Duodenal mucosa (tissue), 2 donors: ENCODE data around the gene KRTAP20-2.
A peak's percentile ranks its signal among the peaks of the same experiment; 100 is the strongest.

Experiments used
- H3K27ac ChIP-seq: one replicate; pipeline ENCODE4 v1.7.0; 2013; ENCODE audit warnings: low read depth, low read length
- H3K27me3 ChIP-seq, 2 donors: one replicate each; pipeline ENCODE4 v1.7.0; 2013; ENCODE audit warnings: low read length in 2 of 2, control low read depth in 1 of 2; ENCODE audit not compliant: insufficient read depth in 2 of 2, control insufficient read depth in 1 of 2
- H3K36me3 ChIP-seq, 2 donors: one replicate each; pipeline ENCODE4 v1.7.0; 2013; ENCODE audit warnings: low read length in 2 of 2, control low read depth in 1 of 2; ENCODE audit not compliant: insufficient read depth in 2 of 2, control insufficient read depth in 1 of 2
- H3K4me1 ChIP-seq, 2 donors: one replicate each; pipeline ENCODE4 v1.7.0; 2013; ENCODE audit warnings: low read length in 2 of 2, control low read depth in 1 of 2; ENCODE audit not compliant: insufficient read depth in 2 of 2, control insufficient read depth in 1 of 2
- H3K4me3 ChIP-seq, 2 donors: one replicate each; pipeline ENCODE4 v1.7.0; 2013; ENCODE audit warnings: low read length in 2 of 2, low read depth in 1 of 2
- H3K9ac ChIP-seq, 2 donors: one replicate each; pipeline ENCODE4 v1.7.0; 2013; ENCODE audit warnings: low read length in 2 of 2, low read depth in 1 of 2
- H3K9me3 ChIP-seq, 2 donors: one replicate each; pipeline ENCODE4 v1.7.0; 2013; ENCODE audit warnings: low read length in 2 of 2, control low read depth in 1 of 2; ENCODE audit not compliant: control insufficient read depth in 1 of 2

The KRTAP20-2 gene

DNA sequence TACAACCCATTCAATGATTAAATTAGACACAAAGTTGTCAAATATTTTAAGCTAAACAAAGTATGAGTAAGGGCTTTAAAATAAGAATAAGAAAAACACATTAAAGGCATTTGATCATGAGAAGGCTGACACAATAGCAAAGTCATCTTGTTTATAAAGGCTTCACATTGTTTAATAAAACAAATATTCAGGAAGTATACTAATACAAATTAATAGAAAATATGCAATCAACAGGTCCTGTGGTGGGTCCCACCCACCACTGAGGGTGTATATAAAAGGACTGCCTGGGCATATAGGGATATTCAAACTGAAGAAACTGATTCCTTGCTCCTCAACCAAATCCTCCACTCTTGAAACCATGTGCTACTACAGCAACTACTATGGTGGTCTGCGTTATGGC lies at the start of gene KRTAP20-2:
KRTAP20-2 (plus strand) TSS at position 301 of the 400 bp plus-strand sequence; CDS start at position 359, 58 bp downstream.
- H3K27ac ChIP-seq, result no peak within 1 kb of the TSS
- no peak within 1 kb of the TSS for H3K9ac ChIP-seq
- no peaks in the 10 kb centered on the region for H3K4me1 ChIP-seq
- no peaks in the 10 kb centered on the region for H3K27me3 ChIP-seq
- H3K4me3 ChIP-seq, result no peak within 1 kb of the TSS
- peaks cover 4 to 7% of the 10 kb centered on the region in 2 donors for H3K9me3 ChIP-seq
- no peaks in the 10 kb centered on the region for H3K36me3 ChIP-seq

DNA sequence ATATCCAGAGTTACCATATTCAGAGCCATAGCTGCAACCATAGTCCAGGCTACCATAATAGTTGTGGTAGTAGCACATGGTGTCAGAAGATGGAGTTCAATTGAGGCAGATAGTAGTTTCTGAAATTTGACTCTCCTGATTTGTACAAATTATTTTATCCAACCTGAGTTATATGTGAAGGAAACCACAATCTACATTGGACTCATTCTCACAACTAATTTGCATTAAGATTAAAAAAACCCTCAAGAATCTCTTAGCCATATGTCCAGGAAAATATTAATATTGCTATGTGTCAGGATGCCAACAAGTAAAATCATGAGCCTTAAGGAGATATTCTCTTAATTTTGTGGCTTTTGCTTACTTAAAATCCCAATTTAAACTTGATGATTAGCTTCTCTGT lies 44.7 kb upstream of the KRTAP20-2 start, which contains the start of gene KRTAP22-2:
KRTAP22-2 (minus strand) TSS at position 101 of the 400 bp plus-strand sequence.
- Histone ChIP-seq H3K9ac (no peak within 1 kb of the TSS), H3K9me3 (peaks cover 4 to 8% of the 10 kb centered on the region in 2 donors), H3K27ac (no peak within 1 kb of the TSS), H3K27me3 (no peaks in the 10 kb centered on the region), H3K4me1 (no peaks in the 10 kb centered on the region), H3K36me3 (no peaks in the 10 kb centered on the region), H3K4me3 (no peak within 1 kb of the TSS)

DNA sequence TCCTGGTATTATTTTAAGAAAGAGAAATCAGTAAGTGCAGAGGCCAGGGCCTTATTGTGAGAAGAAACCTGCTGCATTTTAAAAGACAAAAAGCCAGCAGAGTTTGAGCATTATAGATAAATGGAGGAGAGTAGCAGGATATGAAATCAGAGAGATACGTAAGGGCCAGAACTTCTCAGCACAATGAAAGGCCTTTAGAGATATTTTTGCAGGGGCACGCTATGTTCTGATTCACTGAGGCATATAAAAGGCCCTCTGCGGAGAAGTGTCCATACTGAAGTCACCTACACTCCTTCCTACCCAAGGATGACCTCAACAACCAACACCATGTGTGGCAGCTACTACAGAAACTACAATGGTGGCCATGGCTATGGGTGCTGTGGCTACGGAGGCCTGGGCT lies 42.9 kb upstream of the KRTAP20-2 start, which contains the start of gene KRTAP6-3:
KRTAP6-3 (plus strand) TSS at position 301 of the 400 bp plus-strand sequence; CDS start at position 307, 6 bp downstream.
- no peak within 1 kb of the TSS for H3K9ac ChIP-seq

DNA sequence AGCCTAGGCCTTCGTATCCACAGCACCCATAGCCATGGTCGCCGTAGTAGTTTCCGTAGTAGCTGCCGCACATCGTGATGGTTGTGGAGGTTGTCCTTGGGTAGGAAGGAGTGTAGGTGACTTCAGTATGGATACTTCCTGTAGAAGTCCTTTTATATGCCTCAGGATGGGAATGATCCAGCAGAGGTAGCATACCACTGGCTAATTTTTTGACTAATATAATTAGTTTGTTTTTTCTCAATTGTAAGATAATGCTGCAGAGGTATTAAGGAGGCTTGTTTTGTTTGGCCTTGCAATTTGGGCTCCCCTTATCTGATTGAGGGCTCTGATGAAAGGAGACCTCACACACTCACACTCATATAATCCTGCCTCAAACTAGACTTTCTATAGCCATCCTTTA lies 36.2 kb upstream of the KRTAP20-2 start, which contains the start of gene KRTAP6-2:
KRTAP6-2 (minus strand) TSS at position 101 of the 400 bp plus-strand sequence; CDS start at position 73, 28 bp downstream.
- Histone ChIP-seq H3K4me3 (no peak within 1 kb of the TSS), H3K4me1 (no peaks in the 10 kb centered on the region), H3K27me3 (no peaks in the 10 kb centered on the region), H3K9ac (no peak within 1 kb of the TSS), H3K36me3 (no peaks in the 10 kb centered on the region), H3K27ac (no peak within 1 kb of the TSS), H3K9me3 (peaks cover 0 to 15% of the 10 kb centered on the region in 2 donors)

More for the DNA sequence above, 42.9 kb upstream of the KRTAP20-2 start, which contains the start of gene KRTAP6-3:
- Histone ChIP-seq H3K27ac (no peak within 1 kb of the TSS), H3K27me3 (no peaks in the 10 kb centered on the region), H3K36me3 (no peaks in the 10 kb centered on the region), H3K4me1 (no peaks in the 10 kb centered on the region), H3K4me3 (no peak within 1 kb of the TSS), H3K9me3 (peaks cover 4 to 11% of the 10 kb centered on the region in 2 donors)

DNA sequence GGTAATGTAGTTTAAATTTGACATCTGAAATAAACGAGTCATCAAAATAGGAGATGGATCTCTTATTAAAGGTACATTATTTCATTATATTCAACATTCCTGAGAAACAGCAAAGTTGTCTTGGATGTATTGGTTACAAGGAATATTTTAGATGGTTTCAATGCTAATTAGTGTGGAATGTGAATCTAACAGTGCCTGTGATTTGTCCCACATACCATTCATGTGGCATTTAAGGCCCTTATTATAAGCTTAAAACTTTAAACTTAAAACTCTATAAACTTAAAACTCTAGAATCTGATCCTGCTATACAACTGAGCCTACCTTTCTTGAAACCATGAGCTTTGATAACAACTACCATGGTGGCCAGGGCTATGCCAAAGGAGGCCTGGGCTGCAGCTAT lies 34.2 kb upstream of the KRTAP20-2 start, which contains the start of gene KRTAP22-1:
KRTAP22-1 (plus strand) TSS at position 301 of the 400 bp plus-strand sequence.
- Histone ChIP-seq H3K27me3 (no peaks in the 10 kb centered on the region), H3K4me1 (no peaks in the 10 kb centered on the region), H3K36me3 (no peaks in the 10 kb centered on the region), H3K27ac (no peak within 1 kb of the TSS), H3K9ac (no peak within 1 kb of the TSS), H3K4me3 (no peak within 1 kb of the TSS), H3K9me3 (peaks cover 0 to 13% of the 10 kb centered on the region in 2 donors)

DNA sequence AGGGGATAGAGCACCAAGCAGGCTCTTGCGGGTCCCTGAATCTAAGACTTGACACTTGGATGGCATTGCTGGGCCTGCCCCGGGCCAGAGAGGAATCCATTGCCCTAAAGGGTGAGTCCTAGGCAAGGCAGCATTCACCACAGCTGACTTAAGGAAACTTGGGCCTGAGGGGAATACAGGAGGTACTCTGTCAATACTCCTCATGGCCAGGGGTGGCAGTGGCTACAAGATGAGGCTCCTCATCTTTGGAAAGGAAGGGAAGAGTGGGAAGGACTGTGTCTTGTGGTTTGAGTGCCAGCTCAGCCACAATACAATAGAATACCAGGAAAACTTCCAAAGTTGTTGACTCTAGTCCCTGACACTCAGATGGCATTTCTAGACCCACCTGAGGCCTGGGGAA lies 29.0 kb upstream of the KRTAP20-2 start:
- Histone ChIP-seq H3K27me3 (no peaks in the 10 kb centered on the region), H3K36me3 (no peaks in the 10 kb centered on the region), H3K9me3 (peaks cover 0 to 20% of the 10 kb centered on the region in 2 donors), H3K9ac (no peak overlapping the region), H3K27ac (no peak overlapping the region), H3K4me3 (no peak overlapping the region), H3K4me1 (no peaks in the 10 kb centered on the region)

DNA sequence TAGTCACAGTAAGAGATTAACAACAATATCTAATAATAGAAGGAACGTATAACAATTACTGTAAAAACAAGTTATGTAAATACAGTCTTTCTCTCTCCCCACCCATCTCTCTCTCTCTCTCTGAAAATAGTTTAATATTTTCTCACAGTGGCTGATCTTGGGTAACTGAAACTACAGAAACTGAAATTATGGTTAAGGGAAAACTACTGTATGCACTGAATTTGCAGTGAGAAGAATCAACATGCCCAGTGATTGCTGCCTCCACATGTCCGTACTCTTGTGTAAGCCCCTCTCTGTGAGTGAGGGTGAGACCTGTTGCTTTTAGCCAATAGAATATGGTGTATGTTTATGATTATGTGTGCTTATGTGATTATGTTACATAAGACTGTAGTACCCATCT lies 22.9 kb upstream of the KRTAP20-2 start:
- Histone ChIP-seq H3K4me1 (no peaks in the 10 kb centered on the region), H3K4me3 (no peak overlapping the region), H3K36me3 (no peaks in the 10 kb centered on the region), H3K9ac (no peak overlapping the region), H3K9me3 (peaks cover 0 to 37% of the 10 kb centered on the region in 2 donors), H3K27me3 (no peaks in the 10 kb centered on the region), H3K27ac (peak overlapping the region; percentile 6)

DNA sequence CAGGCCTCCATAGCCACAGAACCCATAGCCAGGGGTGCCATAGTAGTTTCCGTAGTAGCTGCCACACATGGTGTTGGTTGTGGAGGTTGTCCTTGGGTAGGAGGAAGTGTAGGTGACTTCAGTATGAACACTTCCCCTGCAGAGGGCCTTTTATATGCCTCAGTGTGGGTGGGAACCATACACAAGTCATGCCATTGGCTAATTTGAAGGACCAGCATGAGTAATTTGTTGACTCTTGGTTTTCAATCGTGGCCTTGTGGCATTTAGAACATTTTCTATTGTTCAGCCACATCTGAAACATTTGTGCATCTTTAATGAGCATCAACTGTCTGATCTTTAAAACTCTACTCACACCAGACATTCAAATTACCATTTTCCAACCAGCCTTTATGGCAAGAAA lies 21.2 kb upstream of the KRTAP20-2 start, which contains the start of gene KRTAP6-1:
KRTAP6-1 (minus strand) TSS at position 95 of the 400 bp plus-strand sequence; CDS start at position 69, 26 bp downstream.
- Histone ChIP-seq H3K27ac (no peak within 1 kb of the TSS), H3K4me1 (no peaks in the 10 kb centered on the region), H3K27me3 (no peaks in the 10 kb centered on the region), H3K4me3 (no peak within 1 kb of the TSS), H3K36me3 (no peaks in the 10 kb centered on the region), H3K9ac (no peak within 1 kb of the TSS), H3K9me3 (peaks cover 0 to 31% of the 10 kb centered on the region in 2 donors)

DNA sequence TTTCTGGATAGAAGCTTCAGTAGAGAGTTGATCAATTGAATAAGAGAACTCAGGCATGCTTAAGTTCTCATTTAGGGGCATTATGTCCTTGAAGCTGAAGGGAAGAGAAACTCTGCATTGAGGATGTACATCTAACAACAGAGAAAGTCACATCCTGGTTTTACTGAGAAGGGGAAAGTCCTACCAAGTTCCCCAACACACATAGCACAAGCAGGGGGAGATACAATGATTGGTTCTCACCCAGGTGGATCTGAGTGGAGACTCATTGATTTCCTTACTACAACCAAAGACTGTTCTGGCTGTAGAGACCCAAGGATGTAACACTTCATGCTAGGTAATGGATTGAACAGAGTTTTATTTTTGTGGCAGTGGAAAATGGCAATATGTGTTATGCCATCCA lies 19.8 kb upstream of the KRTAP20-2 start:
- peaks cover 0 to 31% of the 10 kb centered on the region in 2 donors for H3K9me3 ChIP-seq
- H3K4me1 ChIP-seq, result no peaks in the 10 kb centered on the region
- no peak overlapping the region for H3K27ac ChIP-seq
- no peak overlapping the region for H3K9ac ChIP-seq
- no peaks in the 10 kb centered on the region for H3K27me3 ChIP-seq
- no peak overlapping the region for H3K4me3 ChIP-seq
- H3K36me3 ChIP-seq, result no peaks in the 10 kb centered on the region

DNA sequence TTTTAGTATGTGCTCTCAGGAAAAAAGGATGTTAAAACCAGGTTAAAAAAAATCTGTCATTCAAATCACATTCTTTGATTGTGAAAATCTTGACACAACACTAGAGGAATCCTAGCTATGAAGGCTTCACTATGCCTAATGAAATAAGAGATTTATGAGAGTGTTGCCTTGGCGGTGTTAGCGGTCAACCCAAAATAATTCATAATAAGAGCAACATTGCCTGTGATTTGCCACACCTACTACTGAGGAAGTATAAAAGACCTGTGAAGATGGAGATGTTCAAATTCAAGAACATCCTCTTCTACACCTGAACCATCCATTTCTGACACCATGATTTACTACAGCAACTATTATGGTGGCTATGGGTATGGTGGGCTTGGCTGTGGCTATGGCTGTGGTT lies 18.9 kb upstream of the KRTAP20-2 start, which contains the start of gene KRTAP20-1:
KRTAP20-1 (plus strand) TSS at position 301 of the 400 bp plus-strand sequence; CDS start at position 331, 30 bp downstream.
- Histone ChIP-seq H3K9me3 (peaks cover under 1 to 31% of the 10 kb centered on the region in 2 donors), H3K36me3 (no peaks in the 10 kb centered on the region), H3K27me3 (no peaks in the 10 kb centered on the region), H3K9ac (no peak within 1 kb of the TSS), H3K27ac (no peak within 1 kb of the TSS), H3K4me1 (no peaks in the 10 kb centered on the region), H3K4me3 (no peak within 1 kb of the TSS)
